ENCODE data around the gene KCNN3.

Gene KCNN3

GRCh38 chr1:154707901-154708463 is 162.1 kb downstream of the KCNN3 start:
- no peak for TF ChIP-seq CTCF (IDR thresholded peaks at IDR 0.05; ENCODE audit: borderline replicate concordance, insufficient read depth, low read depth, low read length)
- H3K4me3 ChIP-seq (ENCODE audit: low read depth, low read length): no peak overlapping the region

- no peak overlapping the region for H3K4me3 ChIP-seq (ENCODE audit: low read depth, low read length)
- no peak for TF ChIP-seq CTCF (IDR thresholded peaks at IDR 0.05; ENCODE audit: borderline replicate concordance, insufficient read depth, low read depth, low read length)
Measured at GRCh38 chr1:154706851-154707250, 163.2 kb downstream of the KCNN3 start.

- TF ChIP-seq CTCF (IDR thresholded peaks at IDR 0.05; ENCODE audit: borderline replicate concordance, insufficient read depth, low read depth, low read length): no peak
- H3K4me3 ChIP-seq (ENCODE audit: low read depth, low read length): no peak overlapping the region
Measured at GRCh38 chr1:154705544-154705943, 164.5 kb downstream of the KCNN3 start.

GRCh38 chr1:154703170-154703569 is 166.9 kb downstream of the KCNN3 start:
- TF ChIP-seq CTCF (IDR thresholded peaks at IDR 0.05; ENCODE audit: borderline replicate concordance, insufficient read depth, low read depth, low read length): no peak
- H3K4me3 ChIP-seq (ENCODE audit: low read depth, low read length): no peak overlapping the region

- TF ChIP-seq CTCF (IDR thresholded peaks at IDR 0.05; ENCODE audit: borderline replicate concordance, insufficient read depth, low read depth, low read length): no peak
- H3K4me3 ChIP-seq (ENCODE audit: low read depth, low read length): no peak overlapping the region
Measured at GRCh38 chr1:154698320-154699096, 171.6 kb downstream of the KCNN3 start.

GRCh38 chr1:154697710-154698109 is 172.4 kb downstream of the KCNN3 start:
- H3K4me3 ChIP-seq (ENCODE audit: low read depth, low read length): no peak overlapping the region

More at GRCh38 chr1:154697710-154698109, 172.4 kb downstream of the KCNN3 start:
- no peak for TF ChIP-seq CTCF (IDR thresholded peaks at IDR 0.05; ENCODE audit: borderline replicate concordance, insufficient read depth, low read depth, low read length)

All from GM12875 (cell line).